Prostate gland (tissue), 2 donors: ENCODE data around the gene NAP1L1. TPM values are rescaled to one million over a fixed set of nuclear protein-coding genes. Genes with fewer than 3 reads are reported as not detected.

Experiments
- DNase-seq: peaks from one replicate; pipeline ENCODE4 v3.0.0-alpha.2; 2019; ENCODE audit warnings: low spot score
- H3K27ac ChIP-seq, 2 donors: fragments of 200-600 bp; sonication (generic); 2 replicates each; pipeline ENCODE4 v1.5.1; 2017 to 2019
- H3K27me3 ChIP-seq: fragments of 200-600 bp; sonication (generic); replicated peaks from 2 replicates; pipeline ENCODE4 v1.5.1; 2019; ENCODE audit not compliant: insufficient read depth
- H3K36me3 ChIP-seq, 2 donors: fragments of 200-600 bp; sonication (generic); 1 replicate in 1 of 2; 2 replicates in 1 of 2; pipeline versions ENCODE4 v1.5.1 to v1.8.1; 2017 to 2019
- H3K4me1 ChIP-seq: fragments of 200-600 bp; sonication (generic); replicated peaks from 2 replicates; pipeline ENCODE4 v1.5.1; 2019
- H3K4me3 ChIP-seq, 2 donors: fragments of 200-600 bp; sonication (generic); 2 replicates each; pipeline ENCODE4 v1.5.1; 2017 to 2019
- H3K9me3 ChIP-seq: fragments of 200-600 bp; sonication (generic); 2 replicates; pipeline ENCODE4 v1.5.1; 2017
- POLR2A ChIP-seq: fragments of 450-650 bp; IDR thresholded peaks from one replicate; pipeline ENCODE4 v1.6.1; 2016; ENCODE audit warnings: antibody characterized with exemption, mild to moderate bottlenecking
- POLR2AphosphoS5 ChIP-seq: sonication (generic); formaldehyde crosslinking; IDR thresholded peaks from one replicate; pipeline ENCODE4 v1.6.1; 2017; ENCODE audit warnings: antibody characterized with exemption
- WGBS: methylation state at CpG from one replicate; pipeline ENCODE4 v1.1.5; 2018; 5-methylcytosine and 5-hydroxymethylcytosine counted together
- intact Hi-C: fragments of 100-400 bp; cut with DNase I; formaldehyde crosslinking; loops from one replicate; pipeline ENCODE4 v1.14.2; 2022
- total RNA-seq, 2 donors: library from RNA; depleted of rRNA; stranded (reverse); fragments of >200 nt; gene quantifications; one replicate each; pipeline ENCODE4 v1.1.0, GENCODE V29; 2016
- TF ChIP-seq, protein P1 (sequence below), 4 experiments: fragments of 200-600 bp in 2 of 4; fragments of 450-650 bp in 2 of 4; sonication (generic) in 2 of 4; IDR thresholded peaks; 1 replicate in 3 of 4; 2 replicates in 1 of 4; pipeline ENCODE4 v1.5.1; 2016 to 2019; ENCODE audit warnings: antibody characterized with exemption in 4 of 4, mild to moderate bottlenecking in 2 of 4, moderate library complexity in 2 of 4

NAP1L1 gene
- total RNA-seq, 2 donors from 2014 or later = 223 to 325 TPM

DNA sequence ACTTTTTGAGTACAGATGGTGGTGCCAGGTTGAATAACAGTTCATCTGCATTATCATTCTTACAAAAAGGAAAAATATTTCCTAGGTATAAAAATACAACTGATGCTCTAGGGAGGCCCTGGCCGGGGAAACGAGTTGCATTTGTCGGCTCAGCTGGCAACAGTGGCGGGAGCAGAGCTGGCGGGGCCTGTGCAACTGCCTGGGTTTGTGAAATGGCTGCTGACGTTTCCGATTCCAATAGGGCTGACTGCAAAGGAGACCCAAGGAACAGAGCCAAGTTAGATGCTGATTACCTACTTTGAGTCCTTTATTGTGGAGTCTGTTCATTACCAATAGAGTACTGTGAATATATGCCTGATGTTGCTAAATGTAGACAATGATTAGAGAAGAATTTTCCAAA, 27.2 kb downstream of the NAP1L1 start:
- peaks cover 0 to 4% of the 10 kb centered on the region in 2 donors for H3K36me3 ChIP-seq
- no peaks in the 10 kb centered on the region for H3K27me3 ChIP-seq
- H3K4me3 ChIP-seq = no peak overlapping the region
- 93% methylated on average over 7 of the region's 7 CpGs for WGBS
- no peak for DNase-seq
- intact Hi-C loops = no loop called here
- no peak overlapping the region for H3K27ac ChIP-seq
- H3K9me3 ChIP-seq = no peaks in the 10 kb centered on the region
- H3K4me1 ChIP-seq = no peaks in the 10 kb centered on the region
- no peak for TF ChIP-seq POLR2AphosphoS5
- TF ChIP-seq POLR2A = no peak
- TF ChIP-seq, protein P1, sequence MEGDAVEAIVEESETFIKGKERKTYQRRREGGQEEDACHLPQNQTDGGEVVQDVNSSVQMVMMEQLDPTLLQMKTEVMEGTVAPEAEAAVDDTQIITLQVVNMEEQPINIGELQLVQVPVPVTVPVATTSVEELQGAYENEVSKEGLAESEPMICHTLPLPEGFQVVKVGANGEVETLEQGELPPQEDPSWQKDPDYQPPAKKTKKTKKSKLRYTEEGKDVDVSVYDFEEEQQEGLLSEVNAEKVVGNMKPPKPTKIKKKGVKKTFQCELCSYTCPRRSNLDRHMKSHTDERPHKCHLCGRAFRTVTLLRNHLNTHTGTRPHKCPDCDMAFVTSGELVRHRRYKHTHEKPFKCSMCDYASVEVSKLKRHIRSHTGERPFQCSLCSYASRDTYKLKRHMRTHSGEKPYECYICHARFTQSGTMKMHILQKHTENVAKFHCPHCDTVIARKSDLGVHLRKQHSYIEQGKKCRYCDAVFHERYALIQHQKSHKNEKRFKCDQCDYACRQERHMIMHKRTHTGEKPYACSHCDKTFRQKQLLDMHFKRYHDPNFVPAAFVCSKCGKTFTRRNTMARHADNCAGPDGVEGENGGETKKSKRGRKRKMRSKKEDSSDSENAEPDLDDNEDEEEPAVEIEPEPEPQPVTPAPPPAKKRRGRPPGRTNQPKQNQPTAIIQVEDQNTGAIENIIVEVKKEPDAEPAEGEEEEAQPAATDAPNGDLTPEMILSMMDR (IDR thresholded peaks at IDR 0.05) = no peak

DNA sequence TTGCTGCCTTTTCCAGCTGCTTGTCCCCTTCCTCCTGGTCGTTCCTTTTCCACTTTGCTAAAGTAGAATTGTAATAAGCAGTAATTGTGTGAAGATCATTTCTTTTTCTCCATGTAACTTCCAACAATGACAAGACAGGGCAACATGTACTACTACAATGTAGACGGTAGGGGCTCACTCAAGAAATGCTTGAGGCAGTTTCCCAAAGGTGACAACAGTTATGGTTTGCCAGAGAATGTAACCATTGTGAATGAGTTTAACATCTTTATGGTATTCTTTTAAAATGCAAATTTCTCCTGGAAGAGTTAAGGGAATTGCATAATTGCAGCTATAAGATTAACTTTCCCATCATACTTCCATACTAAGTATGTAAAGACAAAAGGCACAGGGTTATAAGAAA, 29.1 kb downstream of the NAP1L1 start:
- H3K4me1 ChIP-seq = no peaks in the 10 kb centered on the region
- intact Hi-C loops = no loop called here

DNA sequence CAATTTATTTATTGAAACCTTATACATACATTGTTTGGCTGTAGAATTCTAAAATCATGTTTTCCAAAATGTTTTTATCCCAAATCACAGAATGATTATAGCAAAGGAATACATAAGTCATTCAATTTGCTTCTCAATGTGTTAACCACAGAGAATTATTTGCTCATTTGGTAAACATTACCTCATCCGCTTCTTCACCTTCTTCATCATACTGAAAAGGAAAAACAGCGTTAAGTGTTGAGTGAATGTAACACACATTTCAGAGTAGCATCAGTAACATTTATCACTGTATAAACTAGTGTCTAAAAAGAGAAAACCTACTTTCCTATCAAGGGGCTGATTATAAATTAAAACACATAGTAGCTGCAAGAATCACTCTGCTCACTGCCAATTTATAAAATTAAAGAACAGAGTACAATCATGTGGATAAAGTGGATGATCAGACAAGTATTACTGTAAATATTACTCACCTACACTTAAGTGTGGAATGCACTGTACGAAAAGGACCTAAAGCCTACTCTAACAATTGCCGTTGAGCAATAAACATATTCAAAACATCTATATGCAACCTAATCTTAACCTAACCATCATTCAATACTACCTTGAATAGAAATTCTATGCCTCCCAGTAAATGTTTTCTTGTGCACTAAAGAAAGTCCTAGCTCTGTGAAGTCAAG, 34.8 kb downstream of the NAP1L1 start:
- H3K9me3 ChIP-seq = no peaks in the 10 kb centered on the region
- 84% methylated on average over 4 of the region's 4 CpGs for WGBS
- TF ChIP-seq POLR2A = no peak
- H3K27me3 ChIP-seq = no peaks in the 10 kb centered on the region
- no peak overlapping the region for H3K4me3 ChIP-seq
- no peak for DNase-seq
- no peaks in the 10 kb centered on the region for H3K4me1 ChIP-seq
- no peak overlapping the region for H3K27ac ChIP-seq
- intact Hi-C loops = no loop called here
- no peaks in the 10 kb centered on the region for H3K36me3 ChIP-seq

More for the DNA sequence above, 29.1 kb downstream of the NAP1L1 start:
- Histone ChIP-seq H3K27ac (no peak overlapping the region), H3K36me3 (peaks cover 0 to 4% of the 10 kb centered on the region in 2 donors), H3K4me3 (no peak overlapping the region), H3K9me3 (no peaks in the 10 kb centered on the region), H3K27me3 (no peaks in the 10 kb centered on the region)
- TF ChIP-seq POLR2A (no peak), POLR2AphosphoS5 (no peak)
- TF ChIP-seq, protein P1 (IDR thresholded peaks at IDR 0.05) = no peak
- WGBS = 64% methylated on average over 2 of the region's 2 CpGs
- no peak for DNase-seq

DNA sequence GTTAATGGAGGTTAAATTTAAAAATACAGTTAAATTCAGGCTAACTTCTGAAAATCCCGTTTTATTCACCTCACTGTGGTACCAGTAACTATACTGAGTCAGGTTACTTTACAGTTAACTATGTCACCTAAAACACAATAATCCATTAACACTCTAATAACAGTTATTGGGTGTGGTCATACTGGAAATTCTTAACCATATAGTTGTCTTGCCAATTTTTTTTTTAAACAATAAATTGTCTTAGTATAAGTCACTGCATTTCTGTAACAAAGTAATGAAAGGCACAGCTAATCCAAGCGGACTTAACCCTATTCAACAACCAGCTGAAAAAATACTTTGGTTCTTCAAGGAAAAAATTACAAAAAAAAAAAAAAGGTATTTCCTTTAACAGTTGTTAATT, 36.7 kb downstream of the NAP1L1 start:
- TF ChIP-seq, protein P1 (IDR thresholded peaks at IDR 0.05) = no peak
- TF ChIP-seq POLR2A = no peak
- Histone ChIP-seq H3K4me3 (no peak overlapping the region), H3K9me3 (no peaks in the 10 kb centered on the region), H3K27me3 (no peaks in the 10 kb centered on the region), H3K27ac (no peak overlapping the region), H3K36me3 (no peaks in the 10 kb centered on the region), H3K4me1 (no peaks in the 10 kb centered on the region)
- no peak for DNase-seq
- intact Hi-C loops = no loop called here
- 91% methylated on average over 2 of the region's 2 CpGs for WGBS

DNA sequence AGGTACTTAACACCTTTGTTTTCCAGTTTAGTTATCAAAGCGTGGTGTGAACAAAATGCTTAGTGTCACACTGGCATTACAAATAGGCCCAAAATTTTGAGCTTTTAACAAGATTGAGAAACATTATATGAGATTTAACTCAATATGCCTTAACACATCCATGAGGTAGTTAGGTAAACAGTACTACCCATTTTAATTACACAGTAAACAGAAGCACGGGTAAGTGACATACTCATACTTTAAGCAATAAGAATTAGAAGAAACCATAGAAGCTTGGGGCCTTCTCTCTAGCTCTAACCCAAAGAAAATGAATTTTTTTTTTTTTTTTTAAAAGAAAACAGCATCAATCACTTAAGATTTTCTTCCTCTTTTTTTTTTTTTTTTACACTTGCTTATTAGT, 37.4 kb downstream of the NAP1L1 start:
- H3K4me1 ChIP-seq = no peaks in the 10 kb centered on the region
- no peaks in the 10 kb centered on the region for H3K9me3 ChIP-seq
- H3K27ac ChIP-seq = no peak overlapping the region
- TF ChIP-seq POLR2A = no peak
- TF ChIP-seq, protein P1 (IDR thresholded peaks at IDR 0.05) = no peak
- TF ChIP-seq POLR2AphosphoS5 = no peak
- no peaks in the 10 kb centered on the region for H3K36me3 ChIP-seq
- no peak overlapping the region for H3K4me3 ChIP-seq
- WGBS = 74% methylated on average over 2 of the region's 2 CpGs
- intact Hi-C loops = no loop called here
- no peaks in the 10 kb centered on the region for H3K27me3 ChIP-seq
- DNase-seq = no peak
